HepG2 (cell line): ENCODE results near the gene ZNF106. TPM values are rescaled to one million over a fixed set of nuclear protein-coding genes. Genes with fewer than 3 reads are reported as not detected.

Source experiments
- ARNT2 ChIP-seq: sonication (generic); formaldehyde crosslinking; IDR thresholded peaks from 2 replicates; pipeline ENCODE4 v1.8.0; 2022; ENCODE audit warnings: mild to moderate bottlenecking, low read depth, missing genetic modification reagents, moderate library complexity
- DMAP1 ChIP-seq: IDR thresholded peaks from 2 replicates; pipeline ENCODE4 v1.6.1; 2016
- EZH2 ChIP-seq: conservative IDR thresholded peaks from 2 replicates; pipeline ENCODE4 v1.6.1; 2012; ENCODE audit warnings: mild to moderate bottlenecking, low read depth, low read length, moderate library complexity
- FOXK1 ChIP-seq: sonication (generic); formaldehyde crosslinking; IDR thresholded peaks from 2 replicates; pipeline ENCODE4 v1.4.0; 2020; ENCODE audit warnings: low read depth, missing genetic modification reagents, borderline replicate concordance
- GATAD1 ChIP-seq: IDR thresholded peaks from 2 replicates; pipeline ENCODE4 v1.6.1; 2016; ENCODE audit warnings: missing genetic modification reagents, missing compliant biosample characterization
- HHEX ChIP-seq: IDR thresholded peaks from 2 replicates; pipeline ENCODE4 v1.6.1; 2016; ENCODE audit warnings: control low read depth
- IRF2 ChIP-seq: IDR thresholded peaks from 2 replicates; pipeline ENCODE4 v1.6.1; 2018; ENCODE audit warnings: missing genetic modification reagents, missing compliant biosample characterization
- KDM5A ChIP-seq: fragments of 200-600 bp; sonication (generic); IDR thresholded peaks from 2 replicates; pipeline ENCODE4 v1.7.0; 2018; ENCODE audit warnings: antibody characterized with exemption, mild to moderate bottlenecking, low read length, borderline replicate concordance
- KLF9 ChIP-seq: IDR thresholded peaks from 2 replicates; pipeline ENCODE4 v1.6.1; 2016; ENCODE audit warnings: low read depth
- MED1 ChIP-seq: sonication (generic); formaldehyde crosslinking; IDR thresholded peaks from 2 replicates; pipeline ENCODE4 v1.4.0; 2020; ENCODE audit warnings: missing genetic modification reagents
- RBM39 ChIP-seq: fragments of 200-400 bp; formaldehyde crosslinking; IDR thresholded peaks from one replicate; pipeline ENCODE4 v1.6.1; 2018; ENCODE audit warnings: antibody characterized with exemption, mild to moderate bottlenecking, low read depth, low read length; ENCODE audit not compliant: poor library complexity, severe bottlenecking
- SP5 ChIP-seq: IDR thresholded peaks from 2 replicates; pipeline ENCODE4 v1.6.1; 2016; ENCODE audit warnings: low read depth, borderline replicate concordance
- TEAD2 ChIP-seq: sonication (generic); formaldehyde crosslinking; IDR thresholded peaks from 2 replicates; pipeline ENCODE4 v1.9.0; 2021; ENCODE audit warnings: missing genetic modification reagents
- ZNF224 ChIP-seq: sonication (generic); formaldehyde crosslinking; IDR thresholded peaks from 2 replicates; pipeline ENCODE4 v1.5.0; 2020; ENCODE audit warnings: mild to moderate bottlenecking, missing genetic modification reagents
- ZNF232 ChIP-seq: sonication (generic); formaldehyde crosslinking; IDR thresholded peaks from 2 replicates; pipeline ENCODE4 v1.4.0; 2020; ENCODE audit warnings: missing genetic modification reagents, borderline replicate concordance
- ZNF343 ChIP-seq: sonication (generic); formaldehyde crosslinking; IDR thresholded peaks from 2 replicates; pipeline ENCODE4 v1.4.0; 2020; ENCODE audit warnings: mild to moderate bottlenecking, missing genetic modification reagents
- ZNF597 ChIP-seq: sonication (generic); formaldehyde crosslinking; IDR thresholded peaks from 2 replicates; pipeline ENCODE4 v1.5.0; 2020; ENCODE audit warnings: missing genetic modification reagents
- ZNF740 ChIP-seq: sonication (generic); formaldehyde crosslinking; IDR thresholded peaks from 2 replicates; pipeline ENCODE4 v1.4.0; 2020; ENCODE audit warnings: missing genetic modification reagents
- ZNF878 ChIP-seq: sonication (generic); formaldehyde crosslinking; IDR thresholded peaks from 2 replicates; pipeline ENCODE4 v1.8.1; 2023; ENCODE audit warnings: mild to moderate bottlenecking, missing genetic modification reagents, moderate library complexity
- polyA plus RNA-seq, 8 experiments: library from polyadenylated mRNA; depleted of rRNA in 3 of 8; stranded (reverse) in 7 of 8; unstranded in 1 of 8; fragments of >200 nt; fragmentation: Illumina TruSeq in 4 of 8; extraction: Trizol in 4 of 8; gene quantifications; 2 replicates each; pipeline versions ENCODE4 v1.2.1 to v1.2.3, GENCODE V29; 2011 to 2016; ENCODE audit warnings: low read depth in 4 of 8, missing spikeins in 1 of 8, mixed read lengths in 1 of 8; ENCODE audit not compliant: insufficient read depth in 1 of 8
- total RNA-seq, 5 experiments: library from RNA; depleted of rRNA; stranded (reverse); fragments of >200 nt; fragmentation: Illumina TruSeq; extraction: Trizol; gene quantifications; 2 replicates each; pipeline ENCODE4 v1.2.3, GENCODE V29; 2016; ENCODE audit warnings: low read depth in 1 of 5
- TF ChIP-seq, protein P1 (sequence below): conservative IDR thresholded peaks from 2 replicates; pipeline ENCODE4 v1.6.1; 2018; ENCODE audit warnings: missing genetic modification reagents
- TF ChIP-seq, protein P2 (sequence below): sonication (generic); formaldehyde crosslinking; IDR thresholded peaks from 2 replicates; pipeline ENCODE4 v1.4.0; 2020; ENCODE audit warnings: low read depth, mild to moderate bottlenecking, missing genetic modification reagents
- TF ChIP-seq, protein P3 (sequence below), 2 experiments: sonication (generic) in 1 of 2; formaldehyde crosslinking in 1 of 2; IDR thresholded peaks; 2 replicates each; pipeline versions ENCODE4 v1.6.1 to v1.9.0; 2014 to 2022; ENCODE audit warnings: antibody characterized with exemption in 1 of 2, borderline replicate concordance in 1 of 2, inconsistent platforms in 1 of 2, low read depth in 1 of 2, missing genetic modification reagents in 1 of 2

ZNF106 gene
- total and polyA plus RNA-seq, 2 of the 13 experiments (the other 11 are each of a cell fraction or from before 2014, with no cell fraction given): 12.5 to 35.1 TPM

DNA sequence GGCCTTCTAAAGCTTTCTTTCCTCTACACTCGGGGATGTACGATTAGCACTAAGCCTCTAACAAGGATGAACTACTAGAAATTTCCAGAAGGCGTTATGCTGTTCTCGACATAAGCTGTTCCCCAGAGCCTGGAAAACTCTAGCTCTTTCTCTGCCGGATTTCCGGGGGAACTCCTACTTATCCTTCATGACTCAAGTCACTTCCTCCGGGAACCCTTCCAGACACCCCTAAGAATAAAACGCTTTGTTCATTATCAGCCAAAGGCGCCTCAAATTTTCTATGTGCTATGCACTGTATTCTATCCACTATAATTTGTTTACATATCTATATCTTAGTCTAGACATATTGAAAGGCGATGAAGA is 4.0 kb upstream of the ZNF106 start (continued):
- TF ChIP-seq KDM5A: peak; percentile 39; the same call in 1 of the 2 replicates
- no peak for TF ChIP-seq RBM39
- no peak for TF ChIP-seq MED1 (CRISPR knock-in tag)
- TF ChIP-seq DMAP1 (CRISPR knock-in tag): no peak
- peak; percentile 10; the same call in 1 of the 2 replicates for TF ChIP-seq ZNF343 (CRISPR knock-in tag)
- TF ChIP-seq, protein P1, sequence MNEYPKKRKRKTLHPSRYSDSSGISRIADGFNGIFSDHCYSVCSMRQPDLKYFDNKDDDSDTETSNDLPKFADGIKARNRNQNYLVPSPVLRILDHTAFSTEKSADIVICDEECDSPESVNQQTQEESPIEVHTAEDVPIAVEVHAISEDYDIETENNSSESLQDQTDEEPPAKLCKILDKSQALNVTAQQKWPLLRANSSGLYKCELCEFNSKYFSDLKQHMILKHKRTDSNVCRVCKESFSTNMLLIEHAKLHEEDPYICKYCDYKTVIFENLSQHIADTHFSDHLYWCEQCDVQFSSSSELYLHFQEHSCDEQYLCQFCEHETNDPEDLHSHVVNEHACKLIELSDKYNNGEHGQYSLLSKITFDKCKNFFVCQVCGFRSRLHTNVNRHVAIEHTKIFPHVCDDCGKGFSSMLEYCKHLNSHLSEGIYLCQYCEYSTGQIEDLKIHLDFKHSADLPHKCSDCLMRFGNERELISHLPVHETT (CRISPR knock-in tag): no peak
- TF ChIP-seq ZNF740 (CRISPR knock-in tag): no peak
- no peak for TF ChIP-seq TEAD2 (CRISPR knock-in tag)
- TF ChIP-seq HHEX (CRISPR knock-in tag): no peak
- TF ChIP-seq ZNF232 (CRISPR knock-in tag): no peak
- TF ChIP-seq, protein P2, sequence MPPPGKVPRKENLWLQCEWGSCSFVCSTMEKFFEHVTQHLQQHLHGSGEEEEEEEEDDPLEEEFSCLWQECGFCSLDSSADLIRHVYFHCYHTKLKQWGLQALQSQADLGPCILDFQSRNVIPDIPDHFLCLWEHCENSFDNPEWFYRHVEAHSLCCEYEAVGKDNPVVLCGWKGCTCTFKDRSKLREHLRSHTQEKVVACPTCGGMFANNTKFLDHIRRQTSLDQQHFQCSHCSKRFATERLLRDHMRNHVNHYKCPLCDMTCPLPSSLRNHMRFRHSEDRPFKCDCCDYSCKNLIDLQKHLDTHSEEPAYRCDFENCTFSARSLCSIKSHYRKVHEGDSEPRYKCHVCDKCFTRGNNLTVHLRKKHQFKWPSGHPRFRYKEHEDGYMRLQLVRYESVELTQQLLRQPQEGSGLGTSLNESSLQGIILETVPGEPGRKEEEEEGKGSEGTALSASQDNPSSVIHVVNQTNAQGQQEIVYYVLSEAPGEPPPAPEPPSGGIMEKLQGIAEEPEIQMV: no peak
- no peak for TF ChIP-seq EZH2
- TF ChIP-seq IRF2 (CRISPR knock-in tag): no peak
- no peak for TF ChIP-seq ZNF224 (CRISPR knock-in tag)
- TF ChIP-seq ZNF878 (CRISPR knock-in tag): no peak
- no peak for TF ChIP-seq ARNT2 (CRISPR knock-in tag)
- TF ChIP-seq, protein P3, sequence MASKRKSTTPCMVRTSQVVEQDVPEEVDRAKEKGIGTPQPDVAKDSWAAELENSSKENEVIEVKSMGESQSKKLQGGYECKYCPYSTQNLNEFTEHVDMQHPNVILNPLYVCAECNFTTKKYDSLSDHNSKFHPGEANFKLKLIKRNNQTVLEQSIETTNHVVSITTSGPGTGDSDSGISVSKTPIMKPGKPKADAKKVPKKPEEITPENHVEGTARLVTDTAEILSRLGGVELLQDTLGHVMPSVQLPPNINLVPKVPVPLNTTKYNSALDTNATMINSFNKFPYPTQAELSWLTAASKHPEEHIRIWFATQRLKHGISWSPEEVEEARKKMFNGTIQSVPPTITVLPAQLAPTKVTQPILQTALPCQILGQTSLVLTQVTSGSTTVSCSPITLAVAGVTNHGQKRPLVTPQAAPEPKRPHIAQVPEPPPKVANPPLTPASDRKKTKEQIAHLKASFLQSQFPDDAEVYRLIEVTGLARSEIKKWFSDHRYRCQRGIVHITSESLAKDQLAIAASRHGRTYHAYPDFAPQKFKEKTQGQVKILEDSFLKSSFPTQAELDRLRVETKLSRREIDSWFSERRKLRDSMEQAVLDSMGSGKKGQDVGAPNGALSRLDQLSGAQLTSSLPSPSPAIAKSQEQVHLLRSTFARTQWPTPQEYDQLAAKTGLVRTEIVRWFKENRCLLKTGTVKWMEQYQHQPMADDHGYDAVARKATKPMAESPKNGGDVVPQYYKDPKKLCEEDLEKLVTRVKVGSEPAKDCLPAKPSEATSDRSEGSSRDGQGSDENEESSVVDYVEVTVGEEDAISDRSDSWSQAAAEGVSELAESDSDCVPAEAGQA (IDR thresholded peaks at IDR 0.05; ENCODE audit: low read depth): no peak
- TF ChIP-seq, protein P3 (CRISPR knock-in tag; IDR thresholded peaks at IDR 0.05; ENCODE audit: borderline replicate concordance): no peak
- no peak for TF ChIP-seq ZNF597 (CRISPR knock-in tag)
- no peak for TF ChIP-seq KLF9 (CRISPR knock-in tag)
- TF ChIP-seq SP5 (CRISPR knock-in tag): no peak
- no peak for TF ChIP-seq GATAD1 (CRISPR knock-in tag)
- TF ChIP-seq FOXK1 (CRISPR knock-in tag): no peak
